ENCODE data around the gene RNF19B. TPM values are rescaled to one million over a fixed set of nuclear protein-coding genes. Genes with fewer than 3 reads are reported as not detected.

The RNF19B gene
- total RNA-seq, 1 donor from 2014 or later, result 40.0 TPM

DNA sequence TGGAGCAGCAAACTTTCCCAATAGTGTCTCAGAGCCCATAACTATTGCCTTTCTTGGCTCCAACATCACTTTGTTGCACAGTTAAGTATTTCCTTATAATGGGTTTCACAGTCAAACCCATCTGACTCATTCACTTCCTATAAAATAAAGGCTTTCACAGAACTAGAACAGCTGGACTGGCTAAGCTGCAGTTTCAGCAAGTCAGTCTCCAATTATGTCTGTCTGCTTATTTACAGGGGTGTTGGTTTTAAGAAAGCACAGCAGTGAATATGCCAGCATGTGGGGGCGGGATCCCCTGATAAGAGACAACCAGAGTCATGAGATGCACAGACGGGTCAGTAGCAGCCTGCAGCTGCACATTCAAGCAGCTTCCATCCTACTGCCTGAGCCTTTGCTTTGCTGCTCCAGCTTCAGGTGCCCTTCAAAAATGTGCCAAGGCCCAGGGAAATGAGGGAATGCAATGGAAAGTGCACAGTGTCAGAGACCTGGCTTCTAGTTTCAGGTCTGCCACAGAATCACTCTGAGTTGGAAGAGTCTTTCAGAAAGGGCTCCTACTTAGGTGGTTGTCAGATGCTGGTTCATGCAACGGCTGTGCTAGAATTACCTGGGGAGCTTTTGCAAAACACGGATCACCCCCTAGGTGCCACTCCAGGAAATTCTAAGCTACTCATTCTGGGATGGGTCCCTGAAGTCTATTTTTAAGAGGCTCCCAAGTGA, 24.8 kb downstream of the RNF19B start:
- Histone ChIP-seq H3K4me3 (no peak overlapping the region), H3K4me1 (no peaks in the 10 kb centered on the region), H3K27ac (peak overlapping the region in 1 of 2 donors; percentile 1), H3K27me3 (no peaks in the 10 kb centered on the region), H3K9me3 (no peaks in the 10 kb centered on the region), H3K36me3 (peaks cover 75 to 86% of the 10 kb centered on the region in 2 donors)
- intact Hi-C loops (cut with DNase I), result no loop called here
- no peak for DNase-seq (ENCODE audit: low spot score in 2 of 2)
- TF ChIP-seq, protein P1, sequence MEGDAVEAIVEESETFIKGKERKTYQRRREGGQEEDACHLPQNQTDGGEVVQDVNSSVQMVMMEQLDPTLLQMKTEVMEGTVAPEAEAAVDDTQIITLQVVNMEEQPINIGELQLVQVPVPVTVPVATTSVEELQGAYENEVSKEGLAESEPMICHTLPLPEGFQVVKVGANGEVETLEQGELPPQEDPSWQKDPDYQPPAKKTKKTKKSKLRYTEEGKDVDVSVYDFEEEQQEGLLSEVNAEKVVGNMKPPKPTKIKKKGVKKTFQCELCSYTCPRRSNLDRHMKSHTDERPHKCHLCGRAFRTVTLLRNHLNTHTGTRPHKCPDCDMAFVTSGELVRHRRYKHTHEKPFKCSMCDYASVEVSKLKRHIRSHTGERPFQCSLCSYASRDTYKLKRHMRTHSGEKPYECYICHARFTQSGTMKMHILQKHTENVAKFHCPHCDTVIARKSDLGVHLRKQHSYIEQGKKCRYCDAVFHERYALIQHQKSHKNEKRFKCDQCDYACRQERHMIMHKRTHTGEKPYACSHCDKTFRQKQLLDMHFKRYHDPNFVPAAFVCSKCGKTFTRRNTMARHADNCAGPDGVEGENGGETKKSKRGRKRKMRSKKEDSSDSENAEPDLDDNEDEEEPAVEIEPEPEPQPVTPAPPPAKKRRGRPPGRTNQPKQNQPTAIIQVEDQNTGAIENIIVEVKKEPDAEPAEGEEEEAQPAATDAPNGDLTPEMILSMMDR (IDR thresholded peaks at IDR 0.05), result no peak

DNA sequence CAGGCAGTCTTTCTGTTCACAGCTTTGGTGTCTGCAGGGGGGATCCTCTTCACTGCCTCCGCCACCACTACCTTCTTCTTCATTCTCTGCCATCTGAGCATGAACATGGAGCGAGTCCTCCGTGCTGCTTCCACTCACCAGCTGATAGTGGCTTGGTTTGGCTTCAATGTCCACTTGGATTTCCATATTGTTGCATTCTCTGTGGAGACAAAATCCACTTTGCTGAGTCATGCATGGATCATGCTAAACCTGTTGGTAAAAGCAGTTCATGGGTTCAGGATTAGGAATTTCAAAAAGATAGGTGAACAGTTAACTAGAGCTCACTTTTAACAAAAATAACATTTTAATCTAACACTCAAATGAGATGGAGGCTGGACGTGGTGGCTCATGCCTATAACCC, 27.5 kb downstream of the RNF19B start:
- H3K36me3 ChIP-seq, result peaks cover 50 to 58% of the 10 kb centered on the region in 2 donors
- H3K4me1 ChIP-seq, result no peaks in the 10 kb centered on the region
- TF ChIP-seq, protein P1 (IDR thresholded peaks at IDR 0.05), result no peak
- H3K9me3 ChIP-seq, result no peaks in the 10 kb centered on the region
- H3K27me3 ChIP-seq, result no peaks in the 10 kb centered on the region
- H3K4me3 ChIP-seq, result no peak overlapping the region
- intact Hi-C loops (cut with DNase I), result no loop called here
- no peak for DNase-seq (ENCODE audit: low spot score in 2 of 2)
- H3K27ac ChIP-seq, result no peak overlapping the region

- Histone ChIP-seq H3K4me3 (no peak overlapping the region), H3K27me3 (no peaks in the 10 kb centered on the region), H3K36me3 (peaks cover 32 to 35% of the 10 kb centered on the region in 2 donors), H3K9me3 (no peaks in the 10 kb centered on the region), H3K27ac (peak overlapping the region in 1 of 2 donors; percentile 41), H3K4me1 (no peaks in the 10 kb centered on the region)
- TF ChIP-seq, protein P1 (IDR thresholded peaks at IDR 0.05), result no peak
- intact Hi-C loops (cut with DNase I), result loop anchor here (5.0 kb wide), 2 partner anchors 123 to 148 kb away; partner anchors contain the start of gene AZIN2
- no peak for DNase-seq (ENCODE audit: low spot score in 2 of 2)
Measured at GRCh38 chr1:32934535-32934934, 30.1 kb downstream of the RNF19B start.

GRCh38 chr1:32933742-32934322, 30.8 kb downstream of the RNF19B start:
- Histone ChIP-seq H3K4me3 (no peak overlapping the region), H3K4me1 (no peaks in the 10 kb centered on the region), H3K27ac (peak overlapping the region; percentile 36 to 41), H3K9me3 (no peaks in the 10 kb centered on the region), H3K27me3 (no peaks in the 10 kb centered on the region), H3K36me3 (peaks cover 31 to 35% of the 10 kb centered on the region in 2 donors)
- intact Hi-C loops (cut with DNase I), result loop anchor here (1.0 to 5.0 kb wide), 3 partner anchors 73 to 148 kb away; partner anchors contain the start of gene AZIN2
- TF ChIP-seq, protein P1 (IDR thresholded peaks at IDR 0.05), result no peak
- no peak for DNase-seq (ENCODE audit: low spot score in 2 of 2)

GRCh38 chr1:32931760-32932159, 32.8 kb downstream of the RNF19B start:
- intact Hi-C loops (cut with DNase I), result loop anchor here (5.0 kb wide), 2 partner anchors 126 to 151 kb away; partner anchors contain the start of gene AZIN2
- no peak overlapping the region for H3K27ac ChIP-seq
- H3K4me3 ChIP-seq, result no peak overlapping the region
- peaks cover 14 to 18% of the 10 kb centered on the region in 2 donors for H3K36me3 ChIP-seq
- TF ChIP-seq, protein P1 (IDR thresholded peaks at IDR 0.05), result no peak
- no peaks in the 10 kb centered on the region for H3K9me3 ChIP-seq
- H3K27me3 ChIP-seq, result no peaks in the 10 kb centered on the region
- H3K4me1 ChIP-seq, result no peaks in the 10 kb centered on the region
- DNase-seq (ENCODE audit: low spot score in 2 of 2), result no peak

Measured in ascending aorta (tissue), 2 donors.